Kidney (tissue), 14 donors: ENCODE data around the gene CEBPA. TPM values are rescaled to one million over a fixed set of nuclear protein-coding genes. Genes with fewer than 3 reads are reported as not detected.

Experiments used
- DNase-seq, 5 donors: peaks; one replicate each; pipeline ENCODE4 v3.0.0-alpha.2; 2013 to 2020
- FAIRE-seq: peaks from 2 replicates; lab custom pipeline; 2012; peaks lifted over from hg19 to GRCh38; lab: Jason Lieb, UNC
- H3K27ac ChIP-seq, 2 donors: one replicate each; pipeline ENCODE4 v1.7.0; 2013; ENCODE audit warnings: low read depth in 2 of 2, low read length in 2 of 2, inconsistent platforms in 1 of 2
- H3K27me3 ChIP-seq: one replicate; pipeline ENCODE4 v1.7.1; 2013; ENCODE audit warnings: low read length, inconsistent platforms; ENCODE audit not compliant: control insufficient read depth, insufficient read depth
- H3K36me3 ChIP-seq, 3 donors: one replicate each; pipeline versions ENCODE4 v1.7.0 to v1.7.1; 2013; ENCODE audit warnings: low read length in 3 of 3, control low read depth in 1 of 3, inconsistent platforms in 1 of 3; ENCODE audit not compliant: insufficient read depth in 3 of 3, control insufficient read depth in 2 of 3
- H3K4me1 ChIP-seq, 3 donors: one replicate each; pipeline versions ENCODE4 v1.7.0 to v1.7.1; 2013; ENCODE audit warnings: low read length in 3 of 3, inconsistent platforms in 1 of 3, low read depth in 1 of 3; ENCODE audit not compliant: control insufficient read depth in 2 of 3, insufficient read depth in 2 of 3
- H3K4me3 ChIP-seq, 3 donors: one replicate each; pipeline versions ENCODE4 v1.7.0 to v1.8.1; 2013; ENCODE audit warnings: low read length in 3 of 3, control low read depth in 1 of 3, inconsistent platforms in 1 of 3
- H3K9ac ChIP-seq, 3 donors: one replicate each; pipeline versions ENCODE4 v1.7.0 to v1.7.1; 2013; ENCODE audit warnings: low read length in 3 of 3, control low read depth in 1 of 3, inconsistent platforms in 1 of 3
- H3K9me3 ChIP-seq, 3 donors: one replicate each; pipeline versions ENCODE4 v1.7.0 to v1.7.1; 2013; ENCODE audit warnings: low read length in 3 of 3, control low read depth in 1 of 3, inconsistent platforms in 1 of 3; ENCODE audit not compliant: control insufficient read depth in 2 of 3, insufficient read depth in 1 of 3
- intact Hi-C: fragments of 100-400 bp; cut with DNase I; formaldehyde crosslinking; loops from one replicate; pipeline ENCODE4 v1.11.1; 2022
- polyA plus RNA-seq: library from polyadenylated mRNA; stranded (reverse); fragments of 350-450 nt; fragmentation: Illumina TruSeq; extraction: RNeasy Lipid Tissue Mini Kit (QIAGEN cat#74804); gene quantifications from one replicate; pipeline ENCODE4 v1.2.3, GENCODE V29; 2014; ENCODE audit warnings: low read depth, low replicate concordance; ENCODE audit not compliant: insufficient read depth
- total RNA-seq: library from RNA; stranded (reverse); fragmentation: NEBNext Ultra II Directional; extraction: Animal tissue kit (Norgen Biotek cat#: 25700); gene quantifications from one replicate; pipeline ENCODE4 v1.2.1, GENCODE V29; 2021
- TF ChIP-seq, protein P1 (sequence below): IDR thresholded peaks from 3 replicates; pipeline ENCODE4 v1.5.1; 2012; ENCODE audit warnings: mild to moderate bottlenecking, moderate library complexity, borderline replicate concordance; ENCODE audit not compliant: insufficient read depth; ENCODE audit errors: extremely low read depth
- donor health status: control.
- donor health status: control.
- donor health status: control.
- donor health status: control.
- donor health status: control.
- donor health status: DM: yes; HTN: yes; CAD: no.
- donor health status: Normal renal cell carcinoma (clear cell type).

The CEBPA gene
- total and polyA plus RNA-seq, 2 donors from 2014 or later, result 6.6 to 7.1 TPM

- Histone ChIP-seq H3K9me3 (no peaks in the 10 kb centered on the region), H3K9ac (no peak overlapping the region)
- FAIRE-seq, result no peak
Observed at GRCh38 chr19:33274663-33275558, 27.4 kb downstream of the CEBPA start.

GRCh38 chr19:33273881-33274662, 28.3 kb downstream of the CEBPA start:
- no peak overlapping the region for H3K4me3 ChIP-seq
- DNase-seq, result peak; percentile 60 to 77 (median 66)
- no peaks in the 10 kb centered on the region for H3K36me3 ChIP-seq
- H3K9ac ChIP-seq, result no peak overlapping the region
- no peak overlapping the region for H3K27ac ChIP-seq
- TF ChIP-seq, protein P1, sequence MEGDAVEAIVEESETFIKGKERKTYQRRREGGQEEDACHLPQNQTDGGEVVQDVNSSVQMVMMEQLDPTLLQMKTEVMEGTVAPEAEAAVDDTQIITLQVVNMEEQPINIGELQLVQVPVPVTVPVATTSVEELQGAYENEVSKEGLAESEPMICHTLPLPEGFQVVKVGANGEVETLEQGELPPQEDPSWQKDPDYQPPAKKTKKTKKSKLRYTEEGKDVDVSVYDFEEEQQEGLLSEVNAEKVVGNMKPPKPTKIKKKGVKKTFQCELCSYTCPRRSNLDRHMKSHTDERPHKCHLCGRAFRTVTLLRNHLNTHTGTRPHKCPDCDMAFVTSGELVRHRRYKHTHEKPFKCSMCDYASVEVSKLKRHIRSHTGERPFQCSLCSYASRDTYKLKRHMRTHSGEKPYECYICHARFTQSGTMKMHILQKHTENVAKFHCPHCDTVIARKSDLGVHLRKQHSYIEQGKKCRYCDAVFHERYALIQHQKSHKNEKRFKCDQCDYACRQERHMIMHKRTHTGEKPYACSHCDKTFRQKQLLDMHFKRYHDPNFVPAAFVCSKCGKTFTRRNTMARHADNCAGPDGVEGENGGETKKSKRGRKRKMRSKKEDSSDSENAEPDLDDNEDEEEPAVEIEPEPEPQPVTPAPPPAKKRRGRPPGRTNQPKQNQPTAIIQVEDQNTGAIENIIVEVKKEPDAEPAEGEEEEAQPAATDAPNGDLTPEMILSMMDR, result no peak
- FAIRE-seq, result no peak
- H3K4me1 ChIP-seq, result peaks cover 0 to 5% (median 3%) of the 10 kb centered on the region in 3 donors
- intact Hi-C loops, result no loop called here
- H3K27me3 ChIP-seq, result no peaks in the 10 kb centered on the region
- H3K9me3 ChIP-seq, result no peaks in the 10 kb centered on the region

More at GRCh38 chr19:33274663-33275558, 27.4 kb downstream of the CEBPA start:
- Histone ChIP-seq H3K4me1 (peaks cover 0 to 5% (median 3%) of the 10 kb centered on the region in 3 donors), H3K27ac (no peak overlapping the region), H3K27me3 (no peaks in the 10 kb centered on the region), H3K4me3 (no peak overlapping the region), H3K36me3 (no peaks in the 10 kb centered on the region)
- TF ChIP-seq, protein P1, result no peak
- intact Hi-C loops, result no loop called here
- peak in 1 of 5 donors; percentile 48 for DNase-seq

DNA sequence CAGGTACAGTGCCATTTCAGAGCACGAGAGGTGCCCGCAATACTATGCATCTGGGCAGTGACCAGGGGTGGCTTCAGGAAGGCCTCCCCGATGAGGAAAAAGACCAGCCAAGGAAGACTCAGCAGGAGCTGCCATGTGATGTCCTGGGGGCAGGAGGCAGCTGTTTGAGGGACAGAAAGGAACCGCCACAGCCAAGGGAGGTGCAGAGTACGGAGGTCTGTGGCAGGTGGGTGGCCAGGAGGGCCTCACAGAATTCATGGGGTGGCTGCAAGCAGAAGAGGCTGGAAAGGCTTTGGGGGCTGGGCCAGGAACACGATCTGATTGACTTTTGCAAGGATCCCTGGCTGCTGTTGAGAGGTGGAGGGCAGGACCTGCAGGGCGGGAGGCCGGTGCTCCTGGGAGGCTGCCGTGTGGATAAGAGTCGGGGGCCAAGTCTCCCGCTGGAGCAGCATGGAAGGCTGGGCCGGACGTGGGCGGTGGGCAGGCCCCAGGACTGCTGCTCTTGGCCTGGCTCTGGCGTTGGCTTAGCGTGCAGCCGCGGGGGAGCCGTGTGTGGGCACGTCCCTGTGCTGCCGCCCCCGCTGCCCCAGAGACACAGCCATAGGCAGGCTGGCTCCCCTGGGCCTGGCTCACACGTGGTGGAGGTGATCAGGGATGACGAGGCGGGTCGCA, 29.1 kb downstream of the CEBPA start:
- Histone ChIP-seq H3K9ac (no peak overlapping the region), H3K27me3 (no peaks in the 10 kb centered on the region), H3K4me3 (no peak overlapping the region), H3K36me3 (no peaks in the 10 kb centered on the region), H3K9me3 (no peaks in the 10 kb centered on the region), H3K4me1 (peaks cover 0 to 5% (median 3%) of the 10 kb centered on the region in 3 donors), H3K27ac (no peak overlapping the region)
- FAIRE-seq, result no peak
- TF ChIP-seq, protein P1, result no peak
- DNase-seq, result peak in 4 of 5 donors; percentile 36 to 72 (median 49)
- intact Hi-C loops, result no loop called here
